ENCODE measurements around the gene SMAGP. TPM values are rescaled to one million over a fixed set of nuclear protein-coding genes. Genes with fewer than 3 reads are reported as not detected.
A peak's percentile ranks its signal among the peaks of the same experiment; 100 is the strongest.
"Not testable (repeated sequence)": the region's sequence is repeated elsewhere in the genome, so short reads cannot be mapped to it uniquely, and the experiment has no call there.

The SMAGP gene, protein sequence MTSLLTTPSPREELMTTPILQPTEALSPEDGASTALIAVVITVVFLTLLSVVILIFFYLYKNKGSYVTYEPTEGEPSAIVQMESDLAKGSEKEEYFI
- polyA plus RNA-seq (2013, experiment 1 of 4) = 16.6 TPM
- 23.8 TPM for polyA plus RNA-seq (2013, experiment 2 of 4)
- 16.9 TPM for polyA plus RNA-seq (2013, experiment 3 of 4)
- polyA plus RNA-seq (2013, experiment 4 of 4) = 17.1 TPM

DNA sequence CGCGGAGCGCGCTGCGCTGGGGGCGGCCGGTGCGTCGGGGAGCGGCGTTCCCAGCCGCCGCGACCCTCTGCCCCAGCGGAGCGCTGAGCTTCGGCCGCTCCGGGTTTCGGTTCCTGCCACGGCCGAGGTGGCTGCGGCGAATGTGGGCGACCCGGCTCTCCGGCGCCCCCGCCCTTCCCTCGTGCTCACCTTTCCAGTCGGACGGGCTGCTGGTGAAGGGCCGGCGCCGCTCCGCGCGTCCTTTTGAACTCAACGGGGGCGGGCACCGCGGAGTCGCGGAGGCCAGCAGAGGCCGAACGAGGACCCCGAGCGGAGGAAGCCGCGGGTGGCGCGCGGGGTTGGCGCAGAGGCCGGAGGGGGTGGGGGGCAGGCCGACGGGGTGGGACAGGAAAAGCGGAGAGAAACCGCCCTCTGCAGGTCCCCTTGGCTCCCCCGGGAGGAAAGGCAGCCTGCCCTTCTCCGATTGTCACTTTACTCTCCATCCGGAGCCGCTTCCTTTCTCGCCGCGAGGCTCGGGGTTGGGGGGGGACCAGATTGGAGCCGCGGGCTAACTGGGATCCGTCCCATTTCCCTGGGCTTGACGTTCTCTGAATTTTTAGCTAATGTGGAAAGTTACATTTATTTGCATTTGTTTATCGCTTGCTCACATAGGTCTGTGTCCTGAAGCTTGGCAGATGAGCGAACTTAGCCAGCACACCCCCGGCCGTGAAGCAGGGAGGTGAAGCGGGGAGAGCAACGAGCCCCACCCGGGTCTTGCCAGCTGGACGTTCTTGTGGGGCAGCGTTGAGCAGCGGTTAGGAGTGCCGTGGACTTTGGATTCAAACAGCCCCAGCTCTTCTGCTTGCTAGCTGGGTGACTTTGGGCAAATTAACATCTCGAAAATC is at the start of gene SMAGP:
TSS of gene SMAGP (minus strand) at position 349 of the 884 bp plus-strand sequence. CDS start 1,137 bp downstream, outside the sequence.
- Histone ChIP-seq H3K36me3 (ENCODE audit: control insufficient read depth, insufficient read depth, low read length) (no peaks in the 10 kb centered on the region), H3K9me3 (ENCODE audit: control insufficient read depth, low read length) (no peaks in the 10 kb centered on the region), H3K27me3 (ENCODE audit: control insufficient read depth, insufficient read depth, low read length, poor library complexity, severe bottlenecking) (peaks cover 30% of the 10 kb centered on the region), H3K27ac (ENCODE audit: insufficient read depth, low read depth, low read length, poor library complexity, severe bottlenecking) (no peak within 1 kb of the TSS), H3K4me1 (ENCODE audit: control insufficient read depth, insufficient read depth, low read length) (no peaks in the 10 kb centered on the region), H3K4me3 (ENCODE audit: insufficient read depth, low read depth, low read length) (peak within 1 kb of the TSS; percentile 53)
- WGBS, 2 experiments = 1% methylated on average over 83 of the region's 83 CpGs

DNA sequence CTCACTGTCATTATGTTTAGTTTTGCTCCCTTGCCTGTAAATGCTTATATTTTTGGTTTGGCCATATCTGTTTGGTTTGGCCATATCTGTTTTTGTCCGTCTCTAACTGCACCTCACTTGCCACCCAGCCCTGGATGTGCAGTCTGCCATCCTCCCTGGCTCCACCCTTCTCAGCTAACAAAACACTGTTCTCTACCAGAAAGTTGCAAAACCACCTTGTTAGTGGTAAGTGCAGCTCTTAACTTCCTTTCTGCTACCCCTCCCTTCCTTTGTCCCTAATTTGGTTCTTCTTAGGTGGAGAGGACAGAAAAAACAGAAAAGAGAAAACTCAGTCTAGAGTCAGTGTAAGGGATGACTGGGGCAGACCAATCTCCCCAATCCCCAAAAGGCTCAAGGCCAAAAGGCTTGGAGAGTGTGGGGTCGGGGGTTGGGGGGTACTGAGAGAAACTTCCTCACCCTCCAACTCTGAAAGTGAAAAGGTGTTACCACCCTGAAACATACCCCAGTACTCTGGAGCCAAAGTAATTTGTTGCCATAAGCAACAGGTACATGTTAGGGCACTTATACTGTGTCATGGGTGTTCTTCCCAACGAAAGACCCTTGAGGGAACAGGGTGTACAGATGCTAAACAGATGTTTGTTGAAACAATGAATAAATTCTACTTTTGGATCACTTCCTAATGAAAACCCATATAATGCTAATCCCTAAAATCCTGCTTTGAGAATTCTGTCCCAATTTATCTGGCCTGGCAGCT is 48.8 kb upstream of the SMAGP start:
- 77 to 84% methylated on average over 3 of the region's 3 CpGs for WGBS, 2 experiments
- Histone ChIP-seq H3K9me3 (ENCODE audit: control insufficient read depth, low read length) (no peaks in the 10 kb centered on the region), H3K27me3 (ENCODE audit: control insufficient read depth, insufficient read depth, low read length, poor library complexity, severe bottlenecking) (no peaks in the 10 kb centered on the region), H3K36me3 (ENCODE audit: control insufficient read depth, insufficient read depth, low read length) (no peaks in the 10 kb centered on the region), H3K4me1 (ENCODE audit: control insufficient read depth, insufficient read depth, low read length) (peaks cover 24% of the 10 kb centered on the region), H3K4me3 (ENCODE audit: insufficient read depth, low read depth, low read length) (no peak overlapping the region), H3K27ac (ENCODE audit: insufficient read depth, low read depth, low read length, poor library complexity, severe bottlenecking) (no peak overlapping the region)

DNA sequence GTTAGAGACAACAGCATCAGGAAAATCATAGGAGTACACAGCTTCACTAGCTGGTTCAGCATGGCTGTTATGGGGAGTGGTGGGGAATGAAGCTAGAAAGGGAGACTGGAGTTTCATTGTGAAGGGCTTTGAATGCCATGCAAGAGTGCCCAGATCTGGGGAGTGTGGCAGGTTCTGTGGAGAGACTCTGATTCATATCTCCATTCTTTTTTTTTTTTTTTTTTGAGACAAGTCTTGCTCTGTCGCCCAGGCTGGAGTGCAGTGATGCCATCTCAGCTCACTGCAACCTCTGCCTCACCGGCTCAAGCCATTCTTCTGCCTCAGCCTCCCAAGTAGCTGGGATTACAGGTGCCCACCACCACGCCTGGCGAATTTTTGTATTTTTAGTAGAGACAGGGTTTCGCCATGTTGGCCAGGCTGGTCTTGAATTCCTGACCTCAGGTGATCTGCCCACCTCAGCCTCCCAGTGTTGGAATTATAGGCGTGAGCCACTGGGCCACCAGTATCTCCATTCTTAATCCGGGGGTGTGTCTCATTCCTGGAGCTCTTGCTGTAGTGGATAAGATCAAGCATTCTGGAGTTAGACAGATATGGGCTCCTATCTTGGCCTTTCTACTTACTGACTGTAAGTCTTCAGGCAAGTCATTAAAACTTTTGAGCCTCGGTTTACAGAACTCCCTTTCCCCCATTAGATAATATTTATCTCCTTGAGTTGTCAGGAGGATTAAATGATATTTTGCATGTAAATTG is 48.0 kb upstream of the SMAGP start:
- not testable (repeated sequence) for H3K9me3 ChIP-seq (ENCODE audit: control insufficient read depth, low read length); H3K27me3 ChIP-seq (ENCODE audit: control insufficient read depth, insufficient read depth, low read length, poor library complexity, severe bottlenecking); H3K27ac ChIP-seq (ENCODE audit: insufficient read depth, low read depth, low read length, poor library complexity, severe bottlenecking); H3K36me3 ChIP-seq (ENCODE audit: control insufficient read depth, insufficient read depth, low read length); H3K4me3 ChIP-seq (ENCODE audit: insufficient read depth, low read depth, low read length)
- peaks cover 22% of the 10 kb centered on the region for H3K4me1 ChIP-seq (ENCODE audit: control insufficient read depth, insufficient read depth, low read length)
- WGBS, 2 experiments = 92 to 94% methylated on average over 7 to 8 of the region's 8 CpGs

DNA sequence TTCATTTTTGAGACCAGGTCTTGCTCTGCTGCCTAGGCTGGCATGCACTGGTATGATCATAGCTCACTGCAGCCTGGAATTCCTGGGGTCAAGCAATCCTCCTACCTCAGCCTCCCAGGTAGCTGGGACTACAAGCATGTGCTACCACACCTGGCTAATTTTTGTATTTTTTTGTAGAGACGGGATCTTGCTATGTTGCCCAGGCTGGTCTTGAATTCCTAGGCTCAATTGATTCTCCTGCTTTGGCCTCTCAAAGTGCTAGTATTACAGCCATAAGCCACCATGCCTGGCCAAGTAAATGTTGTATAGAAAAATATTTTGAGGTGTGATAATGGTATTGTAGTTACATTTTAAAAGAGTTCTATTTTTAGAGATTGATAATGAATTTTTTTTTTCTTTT is 41.2 kb upstream of the SMAGP start:
- Histone ChIP-seq H3K4me1 (ENCODE audit: control insufficient read depth, insufficient read depth, low read length) (no peaks in the 10 kb centered on the region), H3K9me3 (ENCODE audit: control insufficient read depth, low read length) (no peaks in the 10 kb centered on the region), H3K27me3 (ENCODE audit: control insufficient read depth, insufficient read depth, low read length, poor library complexity, severe bottlenecking) (no peaks in the 10 kb centered on the region), H3K27ac (ENCODE audit: insufficient read depth, low read depth, low read length, poor library complexity, severe bottlenecking) (no peak overlapping the region), H3K36me3 (ENCODE audit: control insufficient read depth, insufficient read depth, low read length) (no peaks in the 10 kb centered on the region), H3K4me3 (ENCODE audit: insufficient read depth, low read depth, low read length) (no peak overlapping the region)
- 96 to 100% methylated on average over 1 of the region's 1 CpG for WGBS, 2 experiments

DNA sequence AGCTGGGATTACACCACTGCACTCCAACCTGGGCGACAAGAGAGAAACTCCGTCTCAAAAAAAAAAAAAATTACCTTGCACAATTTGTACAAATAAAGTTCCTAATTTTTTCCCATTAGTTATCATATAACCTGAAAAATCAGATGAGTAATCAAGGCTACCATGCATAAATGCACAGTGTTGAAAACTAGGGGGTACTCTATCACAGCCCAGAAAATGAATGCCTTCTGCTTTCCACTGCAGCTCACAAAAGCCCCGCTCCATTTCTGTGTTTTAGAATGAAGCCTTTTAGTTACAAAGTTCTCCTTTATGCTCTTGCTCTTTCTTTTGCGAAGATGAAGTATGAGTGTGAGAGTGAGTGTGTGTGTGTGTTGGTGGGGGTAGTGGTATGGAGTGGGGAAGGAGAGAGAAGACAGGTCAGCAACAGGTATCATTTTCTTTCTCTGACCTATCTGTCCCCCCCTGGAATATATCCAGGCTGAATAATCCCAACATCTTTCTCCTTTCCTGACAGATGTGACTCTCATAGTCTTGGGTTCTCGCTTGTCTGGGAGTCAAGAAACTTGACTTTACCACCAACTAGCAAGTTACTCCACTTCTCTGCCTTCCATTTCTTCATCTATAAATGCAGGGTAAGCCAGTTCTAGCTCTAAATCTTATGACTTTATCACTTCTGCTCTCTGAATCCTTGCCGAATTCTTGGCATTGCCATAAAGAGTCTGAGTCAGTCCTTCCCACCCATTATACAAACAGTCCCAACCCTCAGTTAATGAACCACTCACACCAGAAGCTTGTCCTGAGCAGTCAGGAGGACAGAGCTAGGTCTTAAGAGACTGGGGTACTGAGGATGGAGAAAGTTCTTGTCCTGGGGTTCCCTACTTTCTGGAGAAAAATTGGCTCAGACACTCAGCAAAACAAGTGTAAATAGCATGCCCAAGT is 37.7 kb upstream of the SMAGP start:
- Histone ChIP-seq H3K36me3 (ENCODE audit: control insufficient read depth, insufficient read depth, low read length) (no peaks in the 10 kb centered on the region), H3K4me1 (ENCODE audit: control insufficient read depth, insufficient read depth, low read length) (no peaks in the 10 kb centered on the region), H3K9me3 (ENCODE audit: control insufficient read depth, low read length) (no peaks in the 10 kb centered on the region), H3K27me3 (ENCODE audit: control insufficient read depth, insufficient read depth, low read length, poor library complexity, severe bottlenecking) (no peaks in the 10 kb centered on the region), H3K4me3 (ENCODE audit: insufficient read depth, low read depth, low read length) (no peak overlapping the region), H3K27ac (ENCODE audit: insufficient read depth, low read depth, low read length, poor library complexity, severe bottlenecking) (no peak overlapping the region)
- WGBS, 2 experiments = 93 to 94% methylated on average over 5 to 6 of the region's 6 CpGs

DNA sequence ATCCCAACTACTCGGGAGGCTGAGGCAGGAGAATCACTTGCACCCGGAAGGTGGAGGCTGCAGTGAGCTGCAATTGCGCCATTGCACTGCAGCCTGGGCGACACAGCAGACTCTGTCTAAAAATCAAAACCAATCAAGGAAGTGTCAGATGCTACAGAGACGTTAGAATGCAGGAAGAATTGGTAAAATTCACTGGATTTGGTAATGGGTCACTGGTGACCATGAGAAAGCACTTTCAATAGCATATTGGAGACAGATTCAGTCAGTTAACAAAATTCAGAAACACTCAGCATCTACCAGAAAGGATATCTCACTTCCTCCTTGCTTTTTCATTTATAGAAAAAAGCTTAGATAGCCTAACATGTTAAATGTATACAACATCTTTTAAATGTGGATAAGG is 36.3 kb upstream of the SMAGP start:
- Histone ChIP-seq H3K4me1 (ENCODE audit: control insufficient read depth, insufficient read depth, low read length) (no peaks in the 10 kb centered on the region), H3K4me3 (ENCODE audit: insufficient read depth, low read depth, low read length) (no peak overlapping the region), H3K36me3 (ENCODE audit: control insufficient read depth, insufficient read depth, low read length) (no peaks in the 10 kb centered on the region), H3K27ac (ENCODE audit: insufficient read depth, low read depth, low read length, poor library complexity, severe bottlenecking) (no peak overlapping the region), H3K27me3 (ENCODE audit: control insufficient read depth, insufficient read depth, low read length, poor library complexity, severe bottlenecking) (no peaks in the 10 kb centered on the region), H3K9me3 (ENCODE audit: control insufficient read depth, low read length) (no peaks in the 10 kb centered on the region)
- 93 to 96% methylated on average over 5 of the region's 5 CpGs for WGBS, 2 experiments

DNA sequence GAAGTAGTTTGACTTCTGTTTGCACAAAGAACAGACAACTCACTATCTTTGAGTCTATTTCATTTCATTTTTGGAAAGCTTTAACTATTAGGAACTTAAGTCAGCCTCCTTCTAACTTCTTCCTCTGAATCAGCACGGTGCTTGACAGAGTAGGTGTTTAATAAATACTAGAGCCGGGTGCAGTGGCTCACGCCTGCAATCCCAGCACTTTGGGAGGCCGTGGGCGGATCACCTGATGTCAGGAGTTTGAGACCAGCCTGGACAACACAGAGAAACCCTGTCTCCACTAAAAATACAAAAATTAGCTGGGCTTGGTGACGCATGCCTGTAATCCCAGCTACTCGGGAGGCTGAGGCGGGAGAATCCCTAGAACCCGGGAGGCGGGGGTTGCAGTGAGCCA is 30.6 kb upstream of the SMAGP start:
- H3K9me3 ChIP-seq (ENCODE audit: control insufficient read depth, low read length); H3K36me3 ChIP-seq (ENCODE audit: control insufficient read depth, insufficient read depth, low read length); H3K27me3 ChIP-seq (ENCODE audit: control insufficient read depth, insufficient read depth, low read length, poor library complexity, severe bottlenecking); H3K27ac ChIP-seq (ENCODE audit: insufficient read depth, low read depth, low read length, poor library complexity, severe bottlenecking); H3K4me1 ChIP-seq (ENCODE audit: control insufficient read depth, insufficient read depth, low read length); H3K4me3 ChIP-seq (ENCODE audit: insufficient read depth, low read depth, low read length): not testable (repeated sequence)
- WGBS, 2 experiments = 92 to 93% methylated on average over 10 of the region's 10 CpGs

DNA sequence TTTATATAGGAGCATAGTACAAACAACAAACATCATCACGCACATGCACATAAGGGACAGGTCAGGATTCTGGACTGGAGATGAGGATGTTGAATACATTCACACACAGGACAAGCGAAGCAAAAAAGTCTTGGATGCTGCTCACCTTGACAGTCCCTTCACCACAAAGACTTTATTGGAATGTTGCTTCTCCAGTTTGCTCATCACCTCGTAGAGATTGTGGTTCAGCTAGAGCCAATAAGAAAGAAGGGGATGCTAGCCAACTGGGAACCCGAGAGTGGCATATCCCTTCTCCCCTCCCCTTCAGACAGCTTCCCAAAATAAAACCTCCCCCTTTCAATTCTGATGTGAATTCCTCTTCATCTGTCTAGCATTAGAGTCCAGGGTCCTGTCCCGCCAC is 25.4 kb upstream of the SMAGP start:
- WGBS, 2 experiments = 84 to 95% methylated on average over 4 to 5 of the region's 5 CpGs
- Histone ChIP-seq H3K27me3 (ENCODE audit: control insufficient read depth, insufficient read depth, low read length, poor library complexity, severe bottlenecking) (no peaks in the 10 kb centered on the region), H3K27ac (ENCODE audit: insufficient read depth, low read depth, low read length, poor library complexity, severe bottlenecking) (no peak overlapping the region), H3K9me3 (ENCODE audit: control insufficient read depth, low read length) (no peaks in the 10 kb centered on the region), H3K36me3 (ENCODE audit: control insufficient read depth, insufficient read depth, low read length) (no peaks in the 10 kb centered on the region), H3K4me3 (ENCODE audit: insufficient read depth, low read depth, low read length) (no peak overlapping the region), H3K4me1 (ENCODE audit: control insufficient read depth, insufficient read depth, low read length) (no peaks in the 10 kb centered on the region)

DNA sequence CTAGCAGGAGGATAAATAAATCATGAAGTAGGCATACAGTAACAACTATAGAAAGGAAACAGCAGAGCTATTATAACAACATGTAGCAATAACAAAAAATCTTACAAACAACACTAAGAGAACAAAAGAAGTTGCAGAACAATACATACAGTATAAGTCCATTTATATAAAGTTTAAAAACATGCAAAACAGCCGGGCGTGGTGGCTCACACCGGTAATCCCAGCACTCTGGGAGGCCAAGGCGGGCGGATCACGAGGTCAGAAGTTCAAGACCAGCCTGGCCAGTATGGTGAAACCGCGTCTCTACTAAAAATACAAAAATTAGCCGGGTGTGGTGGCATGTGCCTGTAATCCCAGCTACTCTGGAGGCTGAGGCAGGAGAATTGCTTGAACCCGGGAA is 23.9 kb upstream of the SMAGP start:
- not testable (repeated sequence) for H3K9me3 ChIP-seq (ENCODE audit: control insufficient read depth, low read length); H3K36me3 ChIP-seq (ENCODE audit: control insufficient read depth, insufficient read depth, low read length); H3K4me1 ChIP-seq (ENCODE audit: control insufficient read depth, insufficient read depth, low read length); H3K27me3 ChIP-seq (ENCODE audit: control insufficient read depth, insufficient read depth, low read length, poor library complexity, severe bottlenecking); H3K27ac ChIP-seq (ENCODE audit: insufficient read depth, low read depth, low read length, poor library complexity, severe bottlenecking); H3K4me3 ChIP-seq (ENCODE audit: insufficient read depth, low read depth, low read length)
- WGBS, 2 experiments = 94 to 97% methylated on average over 10 of the region's 10 CpGs

Data from ectodermal cell (in vitro differentiated cells).